Measurements from ENCODE around the gene ROBO4.

Gene ROBO4

GRCh38 chr11:124891373-124891861, 6.2 kb downstream of the ROBO4 start:
- ATAC-seq, result peak; percentile 52
- TF ChIP-seq ESRRG (CRISPR knock-in tag; IDR thresholded peaks at IDR 0.05) (no peak), ZNF70 (CRISPR knock-in tag; IDR thresholded peaks at IDR 0.05) (no peak), RARB (CRISPR knock-in tag; IDR thresholded peaks at IDR 0.05) (no peak), POU6F1 (CRISPR knock-in tag; IDR thresholded peaks at IDR 0.05; ENCODE audit: borderline replicate concordance, low read depth) (no peak), PATZ1 (CRISPR knock-in tag; IDR thresholded peaks at IDR 0.05; ENCODE audit: borderline replicate concordance) (no peak), GLIS3 (CRISPR knock-in tag; IDR thresholded peaks at IDR 0.05) (no peak), BACH2 (CRISPR knock-in tag; IDR thresholded peaks at IDR 0.05; ENCODE audit: borderline replicate concordance) (no peak), ARNTL (CRISPR knock-in tag; IDR thresholded peaks at IDR 0.05; ENCODE audit: borderline replicate concordance, low read depth) (no peak), SNAI2 (CRISPR knock-in tag; IDR thresholded peaks at IDR 0.05) (no peak), TOX (CRISPR knock-in tag; IDR thresholded peaks at IDR 0.05; ENCODE audit: borderline replicate concordance) (no peak), CSDC2 (CRISPR knock-in tag; IDR thresholded peaks at IDR 0.05) (no peak), CREB5 (CRISPR knock-in tag; IDR thresholded peaks at IDR 0.05; ENCODE audit: low read depth) (no peak), TSHZ2 (CRISPR knock-in tag; IDR thresholded peaks at IDR 0.05) (no peak), OSR1 (CRISPR knock-in tag; IDR thresholded peaks at IDR 0.05) (no peak), ZFP3 (CRISPR knock-in tag; IDR thresholded peaks at IDR 0.05) (no peak), CSRNP3 (CRISPR knock-in tag; IDR thresholded peaks at IDR 0.05) (no peak)

- ATAC-seq, result no peak
- TF ChIP-seq PPARA (CRISPR knock-in tag; IDR thresholded peaks at IDR 0.05; ENCODE audit: borderline replicate concordance) (no peak), POU6F1 (CRISPR knock-in tag; IDR thresholded peaks at IDR 0.05; ENCODE audit: borderline replicate concordance, low read depth) (no peak), ESRRG (CRISPR knock-in tag; IDR thresholded peaks at IDR 0.05) (no peak), ZNF70 (CRISPR knock-in tag; IDR thresholded peaks at IDR 0.05) (no peak), CSRNP3 (CRISPR knock-in tag; IDR thresholded peaks at IDR 0.05) (no peak), CSDC2 (CRISPR knock-in tag; IDR thresholded peaks at IDR 0.05) (no peak), ZNF8 (CRISPR knock-in tag; IDR thresholded peaks at IDR 0.05) (no peak), ZFP3 (CRISPR knock-in tag; IDR thresholded peaks at IDR 0.05) (no peak), ISL1 (CRISPR knock-in tag; IDR thresholded peaks at IDR 0.05) (no peak), TSHZ2 (CRISPR knock-in tag; IDR thresholded peaks at IDR 0.05) (no peak)
These were observed 6.8 kb downstream of the ROBO4 start for GRCh38 chr11:124890683-124891372.

All from SK-N-SH treated with all-trans-retinoic acid at 6 μM for 48 hours (cell line).